Stimulated activated CD4-positive, alpha-beta T cell treated with anti-CD3 and anti-CD28 coated beads, Interleukin-15, amount 100 ng/mL, for 24 hours (primary cell): ENCODE data around the gene PPRC1.

Source experiments
- DNase-seq: peaks from one replicate; pipeline ENCODE4 v3.0.0-alpha.2; 2020

PPRC1 gene

GRCh38 chr10:102119417-102120141 is 13.3 kb upstream of the PPRC1 start:
- DNase-seq: peak; percentile 73

- DNase-seq: peak; percentile 75
These were observed 12.5 kb upstream of the PPRC1 start, which contains the start of gene LDB1 for GRCh38 chr10:102120142-102120990. TSS of gene LDB1 (minus strand) at chr10:102120368. CDS start at chr10:102120110, 258 bp downstream.

DNA sequence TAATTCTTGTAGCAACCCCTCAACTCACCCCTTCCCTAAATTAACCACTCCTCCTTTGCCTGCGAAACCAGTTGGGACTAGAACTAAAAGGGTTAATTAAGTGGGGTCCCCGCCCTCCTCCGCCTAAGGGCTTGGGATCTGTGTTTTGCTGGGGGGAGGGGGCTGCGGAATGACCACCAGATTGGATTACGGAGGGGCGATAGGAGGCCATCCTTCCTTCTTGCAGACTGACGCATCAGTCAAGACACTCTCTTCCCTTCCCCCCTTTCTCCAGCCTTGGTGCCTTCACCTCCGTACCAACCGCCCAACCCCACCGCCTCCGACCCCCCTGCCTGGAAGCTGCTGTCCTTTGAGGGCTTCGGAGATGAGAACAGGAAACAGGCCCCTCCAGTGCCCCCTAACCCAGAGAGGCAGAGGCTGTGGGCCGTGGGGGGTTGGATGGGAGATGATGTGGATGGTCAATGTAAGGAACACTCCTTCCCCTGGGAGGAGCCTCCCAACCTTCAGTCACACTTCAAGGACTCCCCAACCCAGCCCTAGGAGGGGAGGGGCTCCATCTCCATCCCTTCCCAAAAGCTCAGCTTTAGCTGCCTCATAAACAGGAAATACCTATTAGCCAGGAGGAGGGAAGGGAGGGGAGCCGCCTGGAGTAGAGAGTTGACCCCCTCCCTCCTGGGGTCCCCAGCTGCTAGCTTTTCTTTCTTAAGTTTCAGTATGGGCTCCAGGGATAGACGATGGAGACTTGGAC is 11.7 kb upstream of the PPRC1 start:
- DNase-seq: peak; percentile 28

DNA sequence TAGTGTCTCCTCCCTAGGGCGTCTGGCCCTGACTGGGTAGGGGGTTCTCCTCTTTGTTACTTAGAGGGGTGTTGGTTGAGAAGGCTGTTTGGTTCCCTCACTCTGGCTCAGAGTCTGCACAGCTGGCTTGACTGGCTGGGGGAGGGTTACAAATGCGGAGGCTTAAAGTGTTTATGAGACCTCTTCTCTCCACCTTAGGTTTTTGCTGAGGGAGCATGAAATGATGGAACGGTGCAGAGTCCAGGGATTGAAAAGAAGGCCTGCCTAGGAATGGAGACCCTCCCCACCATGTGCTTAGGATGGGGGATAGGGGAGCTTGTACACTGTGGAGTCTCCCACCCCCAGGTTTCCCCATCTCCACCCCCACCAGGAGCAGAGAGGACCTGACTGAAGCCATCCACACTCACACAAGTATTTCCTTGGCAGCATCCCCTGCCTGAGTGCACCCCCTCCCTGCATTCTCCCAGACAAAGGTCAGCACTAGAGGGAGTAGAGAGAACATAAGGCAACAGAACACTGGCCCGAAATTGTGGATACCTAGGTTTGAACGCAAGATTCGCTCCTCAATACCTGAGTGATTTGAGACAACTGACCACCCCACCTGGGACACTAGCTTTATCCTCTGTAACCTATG is 11.0 kb upstream of the PPRC1 start:
- no peak for DNase-seq

GRCh38 chr10:102122450-102122849 is 10.4 kb upstream of the PPRC1 start:
- no peak for DNase-seq

DNA sequence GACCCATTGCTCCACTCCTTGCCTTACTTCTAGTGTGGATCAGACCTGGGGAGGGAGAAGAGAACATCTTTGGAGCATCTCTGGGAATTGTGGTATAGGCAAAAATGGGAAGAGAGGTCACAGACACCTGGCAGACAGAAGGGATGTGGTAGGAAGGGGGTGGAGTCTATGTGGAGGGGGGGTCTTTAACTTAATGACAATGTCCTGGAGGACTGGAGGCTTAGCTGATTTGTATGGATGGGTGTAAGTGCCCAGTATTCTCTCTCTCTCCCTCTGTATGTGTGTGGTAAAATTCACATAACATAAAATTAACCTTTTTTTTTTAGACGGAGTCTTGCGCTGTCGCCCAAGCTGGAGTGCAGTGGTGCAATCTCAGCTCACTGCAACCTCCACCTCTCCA is 9.6 kb upstream of the PPRC1 start:
- no peak for DNase-seq

DNA sequence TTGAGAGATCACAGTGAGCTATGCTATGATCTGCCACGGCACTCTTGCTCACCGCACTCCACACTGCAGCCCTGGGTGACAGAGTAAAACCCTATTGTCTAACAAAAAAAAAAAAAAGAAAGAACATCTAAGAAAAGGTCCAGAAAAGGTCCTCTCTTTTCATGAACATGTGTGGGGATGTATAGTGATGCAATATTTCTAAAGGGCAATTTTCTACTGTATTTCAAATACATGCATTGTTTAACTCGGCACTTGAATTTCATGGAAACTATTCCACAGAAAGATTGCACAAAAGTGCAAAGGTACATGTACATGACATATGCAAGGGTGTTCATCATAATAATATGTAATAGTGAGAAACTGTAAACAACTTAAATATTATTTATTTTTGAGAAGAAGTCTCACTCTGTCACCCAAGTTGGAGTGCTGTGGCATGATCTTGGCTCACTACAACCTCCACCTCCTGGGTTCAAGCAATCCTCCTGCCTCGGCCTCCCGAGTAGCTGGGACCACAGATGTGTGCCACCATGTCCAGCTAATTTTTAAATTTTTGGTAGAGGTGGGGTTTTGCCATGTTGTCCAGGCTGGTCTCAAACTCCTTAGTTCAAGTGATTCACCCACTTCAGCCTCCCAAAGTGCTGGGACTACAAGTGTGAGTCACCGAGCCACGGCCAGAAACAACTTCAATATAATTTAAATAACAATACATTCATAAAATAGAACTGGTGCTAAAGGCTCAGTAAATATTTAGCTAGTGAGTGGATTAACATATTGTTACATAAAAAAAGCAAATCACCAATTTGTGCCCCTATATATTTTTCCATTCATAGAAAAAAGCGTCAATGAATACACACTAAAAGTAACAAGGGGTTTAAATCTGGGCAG is 1.3 kb upstream of the PPRC1 start:
- DNase-seq: no peak

DNA sequence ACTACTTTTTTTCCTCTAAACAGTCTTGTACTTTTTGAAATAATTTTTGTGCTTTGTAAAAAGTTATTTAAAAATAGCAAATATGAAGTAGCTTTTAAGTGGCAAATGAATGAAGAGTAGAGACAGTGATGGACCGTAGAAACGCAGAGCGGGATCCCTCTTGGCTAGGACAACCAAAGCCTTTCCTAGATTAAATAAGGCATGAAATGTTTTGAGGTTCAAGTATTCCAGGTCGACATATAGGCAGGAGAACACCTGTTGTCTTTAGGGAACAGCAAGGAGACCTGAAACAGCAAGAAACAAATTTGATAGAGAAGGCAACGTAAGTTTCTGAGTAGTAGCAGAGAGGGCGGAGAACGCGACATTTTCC is 662 bp upstream of the PPRC1 start:
- no peak for DNase-seq

- DNase-seq: peak; percentile 84
These were observed 744 bp downstream of the PPRC1 start for GRCh38 chr10:102133373-102134195.

GRCh38 chr10:102134416-102134815 is 1.6 kb downstream of the PPRC1 start:
- DNase-seq: no peak

DNA sequence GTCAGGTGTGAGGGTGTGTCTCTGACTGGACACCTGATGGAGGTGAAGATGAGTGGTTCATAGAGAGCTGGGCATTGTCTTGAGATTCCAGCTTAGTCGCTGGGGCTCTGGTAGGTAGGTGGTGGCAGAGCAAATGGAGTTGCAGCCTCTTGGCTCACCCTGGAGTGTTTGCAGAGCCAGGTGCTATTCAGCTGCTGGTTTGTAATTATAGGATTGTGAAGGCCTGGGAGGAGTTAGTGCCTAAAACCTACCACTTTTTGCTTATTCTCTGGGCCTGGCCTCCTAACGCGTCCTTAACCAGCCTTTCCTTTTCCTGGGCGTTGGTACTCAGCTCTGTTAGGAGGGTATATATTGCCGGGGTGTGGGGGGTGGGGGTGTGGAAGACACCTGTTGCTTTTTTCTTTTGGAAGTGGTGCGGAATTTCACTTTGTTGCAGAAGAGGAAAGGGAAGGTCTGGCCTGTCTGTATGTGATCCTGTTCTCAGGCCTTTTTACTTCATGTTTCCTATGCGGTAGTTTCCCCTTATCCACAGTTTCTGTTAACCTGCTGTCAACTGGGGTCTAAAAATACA is 3.2 kb downstream of the PPRC1 start:
- DNase-seq: no peak

DNA sequence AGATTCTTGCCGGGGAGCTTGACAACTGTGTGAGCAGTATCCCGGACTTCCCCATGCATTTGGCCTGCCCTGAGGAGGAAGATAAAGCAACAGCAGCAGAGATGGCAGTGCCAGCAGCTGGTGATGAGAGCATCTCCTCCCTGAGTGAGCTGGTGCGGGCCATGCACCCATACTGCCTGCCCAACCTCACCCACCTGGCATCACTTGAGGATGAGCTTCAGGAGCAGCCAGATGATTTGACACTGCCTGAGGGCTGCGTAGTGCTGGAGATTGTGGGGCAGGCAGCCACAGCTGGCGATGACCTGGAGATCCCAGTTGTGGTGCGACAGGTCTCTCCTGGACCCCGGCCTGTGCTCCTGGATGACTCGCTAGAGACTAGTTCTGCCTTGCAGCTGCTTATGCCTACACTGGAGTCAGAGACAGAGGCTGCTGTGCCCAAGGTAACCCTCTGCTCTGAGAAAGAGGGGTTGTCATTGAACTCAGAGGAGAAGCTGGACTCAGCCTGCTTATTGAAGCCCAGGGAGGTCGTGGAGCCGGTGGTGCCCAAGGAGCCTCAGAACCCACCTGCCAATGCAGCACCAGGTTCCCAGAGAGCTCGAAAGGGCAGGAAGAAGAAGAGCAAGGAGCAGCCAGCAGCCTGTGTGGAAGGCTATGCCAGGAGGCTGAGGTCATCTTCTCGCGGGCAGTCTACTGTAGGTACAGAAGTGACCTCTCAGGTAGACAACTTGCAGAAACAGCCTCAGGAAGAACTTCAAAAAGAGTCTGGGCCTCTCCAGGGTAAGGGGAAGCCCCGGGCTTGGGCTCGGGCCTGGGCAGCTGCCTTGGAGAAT is 6.7 kb downstream of the PPRC1 start:
- DNase-seq: no peak

DNA sequence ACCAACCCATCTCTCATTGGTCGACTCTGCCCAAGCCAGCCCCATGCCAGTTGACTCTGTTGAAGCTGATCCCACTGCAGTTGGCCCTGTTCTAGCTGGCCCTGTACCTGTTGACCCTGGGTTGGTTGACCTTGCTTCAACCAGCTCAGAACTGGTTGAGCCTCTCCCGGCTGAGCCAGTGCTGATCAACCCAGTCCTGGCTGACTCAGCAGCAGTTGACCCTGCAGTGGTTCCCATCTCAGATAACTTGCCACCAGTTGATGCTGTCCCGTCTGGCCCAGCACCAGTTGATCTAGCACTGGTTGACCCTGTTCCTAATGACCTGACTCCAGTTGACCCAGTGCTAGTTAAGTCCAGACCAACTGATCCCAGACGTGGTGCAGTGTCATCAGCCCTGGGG is 7.4 kb downstream of the PPRC1 start:
- DNase-seq: no peak

DNA sequence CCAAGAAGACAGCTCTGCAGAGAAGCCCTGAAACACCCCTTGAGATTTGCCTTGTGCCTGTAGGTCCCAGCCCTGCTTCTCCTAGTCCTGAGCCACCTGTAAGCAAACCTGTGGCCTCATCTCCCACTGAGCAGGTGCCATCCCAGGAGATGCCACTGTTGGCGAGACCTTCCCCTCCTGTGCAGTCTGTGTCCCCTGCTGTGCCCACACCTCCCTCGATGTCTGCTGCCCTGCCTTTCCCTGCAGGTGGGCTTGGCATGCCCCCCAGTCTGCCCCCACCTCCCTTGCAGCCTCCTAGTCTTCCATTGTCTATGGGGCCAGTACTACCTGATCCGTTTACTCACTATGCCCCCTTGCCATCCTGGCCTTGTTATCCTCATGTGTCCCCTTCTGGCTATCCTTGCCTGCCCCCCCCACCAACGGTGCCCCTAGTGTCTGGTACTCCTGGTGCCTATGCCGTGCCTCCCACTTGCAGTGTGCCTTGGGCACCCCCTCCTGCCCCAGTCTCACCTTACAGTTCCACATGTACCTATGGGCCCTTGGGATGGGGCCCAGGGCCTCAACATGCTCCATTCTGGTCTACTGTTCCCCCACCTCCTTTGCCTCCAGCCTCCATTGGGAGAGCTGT is 8.2 kb downstream of the PPRC1 start:
- no peak for DNase-seq

GRCh38 chr10:102141583-102142107 is 8.8 kb downstream of the PPRC1 start:
- no peak for DNase-seq

- DNase-seq: no peak
These were observed 14.2 kb downstream of the PPRC1 start for GRCh38 chr10:102146971-102147428.

DNA sequence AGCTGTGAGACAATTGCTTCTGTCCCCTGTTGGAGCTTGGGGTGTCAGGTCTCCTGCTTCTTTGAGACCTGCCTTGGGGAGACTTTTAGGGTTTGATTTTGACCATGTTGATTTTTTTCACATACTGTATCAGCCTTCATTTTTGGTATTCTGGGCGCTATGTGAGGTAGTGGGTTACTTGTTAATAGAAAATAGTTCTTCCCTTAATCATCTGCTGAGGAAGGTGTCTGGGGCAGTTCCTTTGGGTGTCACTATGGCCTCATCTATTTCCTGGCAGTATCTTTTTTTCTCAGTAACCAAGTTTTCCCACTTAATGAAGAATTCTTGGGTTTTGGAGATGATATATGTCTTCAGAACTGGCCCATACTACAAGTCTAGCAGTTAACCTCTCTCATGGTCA is 14.7 kb downstream of the PPRC1 start:
- DNase-seq: no peak

GRCh38 chr10:102148275-102148674 is 15.4 kb downstream of the PPRC1 start:
- DNase-seq: no peak
